HepG2 (cell line): Measurements from ENCODE around the gene DHRS11. TPM values are rescaled to one million over a fixed set of nuclear protein-coding genes. Genes with fewer than 3 reads are reported as not detected.

Experiments
- HDAC1 ChIP-seq: sonication (generic); formaldehyde crosslinking; IDR thresholded peaks from 2 replicates; pipeline ENCODE4 v1.5.1; 2020; ENCODE audit warnings: mild to moderate bottlenecking, missing genetic modification reagents
- HNRNPL ChIP-seq: fragments of 200-400 bp; formaldehyde crosslinking; IDR thresholded peaks from 2 replicates; pipeline ENCODE4 v1.6.1; 2017; ENCODE audit warnings: mild to moderate bottlenecking, low read depth, low read length
- NKX3-1 ChIP-seq: sonication (generic); formaldehyde crosslinking; IDR thresholded peaks from 2 replicates; pipeline ENCODE4 v1.5.0; 2020; ENCODE audit warnings: missing genetic modification reagents
- RBAK ChIP-seq: sonication (generic); formaldehyde crosslinking; IDR thresholded peaks from 2 replicates; pipeline ENCODE4 v1.5.1; 2020; ENCODE audit warnings: mild to moderate bottlenecking, missing genetic modification reagents
- ZMAT3 ChIP-seq: sonication (generic); formaldehyde crosslinking; conservative IDR thresholded peaks from 2 replicates; pipeline ENCODE4 v1.7.0; 2021; ENCODE audit warnings: missing genetic modification reagents
- ZNF660 ChIP-seq: sonication (generic); formaldehyde crosslinking; IDR thresholded peaks from 2 replicates; pipeline ENCODE4 v1.5.1; 2020; ENCODE audit warnings: mild to moderate bottlenecking, low read depth, missing genetic modification reagents, borderline replicate concordance
- ZNF777 ChIP-seq: sonication (generic); formaldehyde crosslinking; IDR thresholded peaks from 2 replicates; pipeline ENCODE4 v1.4.0; 2020; ENCODE audit warnings: missing genetic modification reagents
- polyA plus RNA-seq, 8 experiments: library from polyadenylated mRNA; depleted of rRNA in 3 of 8; stranded (reverse) in 7 of 8; unstranded in 1 of 8; fragments of >200 nt; fragmentation: Illumina TruSeq in 4 of 8; extraction: Trizol in 4 of 8; gene quantifications; 2 replicates each; pipeline versions ENCODE4 v1.2.1 to v1.2.3, GENCODE V29; 2011 to 2016; ENCODE audit warnings: low read depth in 4 of 8, missing spikeins in 1 of 8, mixed read lengths in 1 of 8; ENCODE audit not compliant: insufficient read depth in 1 of 8
- total RNA-seq, 5 experiments: library from RNA; depleted of rRNA; stranded (reverse); fragments of >200 nt; fragmentation: Illumina TruSeq; extraction: Trizol; gene quantifications; 2 replicates each; pipeline ENCODE4 v1.2.3, GENCODE V29; 2016; ENCODE audit warnings: low read depth in 1 of 5
- TF ChIP-seq, protein P1 (sequence below): sonication (generic); formaldehyde crosslinking; IDR thresholded peaks from 2 replicates; pipeline ENCODE4 v1.5.0; 2020; ENCODE audit warnings: mild to moderate bottlenecking, missing genetic modification reagents, borderline replicate concordance
- TF ChIP-seq, protein P2 (sequence below): sonication (generic); formaldehyde crosslinking; IDR thresholded peaks from 2 replicates; pipeline ENCODE4 v1.8.1; 2023; ENCODE audit warnings: mild to moderate bottlenecking, missing genetic modification reagents, borderline replicate concordance
- TF ChIP-seq, protein P3 (sequence below): sonication (generic); formaldehyde crosslinking; IDR thresholded peaks from 2 replicates; pipeline ENCODE4 v1.8.1; 2023; ENCODE audit warnings: mild to moderate bottlenecking, moderate library complexity, missing genetic modification reagents

The DHRS11 gene
- total and polyA plus RNA-seq, 2 of the 13 experiments (the other 11 are each of a cell fraction or from before 2014, with no cell fraction given): 28.4 to 41.9 TPM

- TF ChIP-seq, protein P1, sequence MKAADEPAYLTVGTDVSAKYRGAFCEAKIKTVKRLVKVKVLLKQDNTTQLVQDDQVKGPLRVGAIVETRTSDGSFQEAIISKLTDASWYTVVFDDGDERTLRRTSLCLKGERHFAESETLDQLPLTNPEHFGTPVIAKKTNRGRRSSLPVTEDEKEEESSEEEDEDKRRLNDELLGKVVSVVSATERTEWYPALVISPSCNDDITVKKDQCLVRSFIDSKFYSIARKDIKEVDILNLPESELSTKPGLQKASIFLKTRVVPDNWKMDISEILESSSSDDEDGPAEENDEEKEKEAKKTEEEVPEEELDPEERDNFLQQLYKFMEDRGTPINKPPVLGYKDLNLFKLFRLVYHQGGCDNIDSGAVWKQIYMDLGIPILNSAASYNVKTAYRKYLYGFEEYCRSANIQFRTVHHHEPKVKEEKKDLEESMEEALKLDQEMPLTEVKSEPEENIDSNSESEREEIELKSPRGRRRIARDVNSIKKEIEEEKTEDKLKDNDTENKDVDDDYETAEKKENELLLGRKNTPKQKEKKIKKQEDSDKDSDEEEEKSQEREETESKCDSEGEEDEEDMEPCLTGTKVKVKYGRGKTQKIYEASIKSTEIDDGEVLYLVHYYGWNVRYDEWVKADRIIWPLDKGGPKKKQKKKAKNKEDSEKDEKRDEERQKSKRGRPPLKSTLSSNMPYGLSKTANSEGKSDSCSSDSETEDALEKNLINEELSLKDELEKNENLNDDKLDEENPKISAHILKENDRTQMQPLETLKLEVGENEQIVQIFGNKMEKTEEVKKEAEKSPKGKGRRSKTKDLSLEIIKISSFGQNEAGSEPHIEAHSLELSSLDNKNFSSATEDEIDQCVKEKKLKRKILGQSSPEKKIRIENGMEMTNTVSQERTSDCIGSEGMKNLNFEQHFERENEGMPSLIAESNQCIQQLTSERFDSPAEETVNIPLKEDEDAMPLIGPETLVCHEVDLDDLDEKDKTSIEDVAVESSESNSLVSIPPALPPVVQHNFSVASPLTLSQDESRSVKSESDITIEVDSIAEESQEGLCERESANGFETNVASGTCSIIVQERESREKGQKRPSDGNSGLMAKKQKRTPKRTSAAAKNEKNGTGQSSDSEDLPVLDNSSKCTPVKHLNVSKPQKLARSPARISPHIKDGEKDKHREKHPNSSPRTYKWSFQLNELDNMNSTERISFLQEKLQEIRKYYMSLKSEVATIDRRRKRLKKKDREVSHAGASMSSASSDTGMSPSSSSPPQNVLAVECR: peak; percentile 7; the same call in 1 of the 2 replicates
- TF ChIP-seq RBAK (CRISPR knock-in tag): no peak
- no peak for TF ChIP-seq NKX3-1
- TF ChIP-seq ZMAT3 (CRISPR knock-in tag): no peak
- peak; percentile 32; the same call in 1 of the 2 replicates for TF ChIP-seq ZNF777 (CRISPR knock-in tag)
- TF ChIP-seq, protein P2, sequence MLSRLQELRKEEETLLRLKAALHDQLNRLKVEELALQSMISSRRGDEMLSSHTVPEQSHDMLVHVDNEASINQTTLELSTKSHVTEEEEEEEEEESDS: no peak
- peak; percentile 33; the same call in 1 of the 2 replicates for TF ChIP-seq HDAC1 (CRISPR knock-in tag)
- no peak for TF ChIP-seq ZNF660 (CRISPR knock-in tag)
- TF ChIP-seq, protein P3, sequence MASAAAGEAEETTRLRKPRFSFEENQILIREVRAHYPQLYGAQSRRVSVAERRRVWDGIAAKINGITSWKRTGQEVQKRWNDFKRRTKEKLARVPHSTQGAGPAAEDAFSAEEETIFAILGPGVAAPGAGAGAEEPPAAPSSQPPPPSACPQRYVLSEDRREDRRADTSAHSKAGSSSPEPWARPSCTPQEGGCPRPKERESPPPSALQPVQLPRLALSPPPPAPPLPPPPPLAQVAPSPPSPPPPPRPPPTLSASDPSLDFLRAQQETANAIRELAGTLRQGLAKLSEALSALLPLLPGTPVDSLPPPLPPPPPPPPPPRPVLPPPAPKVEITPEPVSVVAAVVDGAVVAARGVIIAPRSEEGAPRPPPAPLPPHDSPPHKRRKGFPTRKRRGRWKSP (CRISPR knock-in tag): 0 out of 2 replicates have a peak, but pooled peaks have one; percentile 32
- TF ChIP-seq HNRNPL: peak; percentile 50; the same call in 1 of the 2 replicates
Measured at GRCh38 chr17:36592316-36592715, 637 bp downstream of the DHRS11 start (continued).
